ENCODE results near the gene CHMP2B. TPM values are rescaled to one million over a fixed set of nuclear protein-coding genes. Genes with fewer than 3 reads are reported as not detected.

Gene CHMP2B
- total and polyA plus RNA-seq, 9 of the 15 experiments (the other 6 are each of a cell fraction or from before 2014, with no cell fraction given), result 7.4 to 17.7 (median 10.6) TPM

DNA sequence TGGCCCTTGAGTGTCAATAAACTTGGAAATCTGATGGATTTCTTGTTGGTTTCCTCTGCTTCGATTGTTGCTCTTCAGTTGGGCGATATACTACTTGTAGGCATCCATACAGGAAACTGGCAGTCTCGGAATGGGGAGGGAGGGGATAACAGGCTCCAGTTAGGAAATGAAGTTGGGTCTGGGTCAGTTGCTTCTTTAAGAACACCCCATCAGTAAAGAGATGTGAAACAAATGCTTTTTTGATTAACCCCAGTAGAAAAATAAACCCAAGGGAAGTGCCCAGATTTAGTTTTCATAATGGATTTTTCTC, 681 bp downstream of the CHMP2B start (continued):
- TF ChIP-seq, protein P1, sequence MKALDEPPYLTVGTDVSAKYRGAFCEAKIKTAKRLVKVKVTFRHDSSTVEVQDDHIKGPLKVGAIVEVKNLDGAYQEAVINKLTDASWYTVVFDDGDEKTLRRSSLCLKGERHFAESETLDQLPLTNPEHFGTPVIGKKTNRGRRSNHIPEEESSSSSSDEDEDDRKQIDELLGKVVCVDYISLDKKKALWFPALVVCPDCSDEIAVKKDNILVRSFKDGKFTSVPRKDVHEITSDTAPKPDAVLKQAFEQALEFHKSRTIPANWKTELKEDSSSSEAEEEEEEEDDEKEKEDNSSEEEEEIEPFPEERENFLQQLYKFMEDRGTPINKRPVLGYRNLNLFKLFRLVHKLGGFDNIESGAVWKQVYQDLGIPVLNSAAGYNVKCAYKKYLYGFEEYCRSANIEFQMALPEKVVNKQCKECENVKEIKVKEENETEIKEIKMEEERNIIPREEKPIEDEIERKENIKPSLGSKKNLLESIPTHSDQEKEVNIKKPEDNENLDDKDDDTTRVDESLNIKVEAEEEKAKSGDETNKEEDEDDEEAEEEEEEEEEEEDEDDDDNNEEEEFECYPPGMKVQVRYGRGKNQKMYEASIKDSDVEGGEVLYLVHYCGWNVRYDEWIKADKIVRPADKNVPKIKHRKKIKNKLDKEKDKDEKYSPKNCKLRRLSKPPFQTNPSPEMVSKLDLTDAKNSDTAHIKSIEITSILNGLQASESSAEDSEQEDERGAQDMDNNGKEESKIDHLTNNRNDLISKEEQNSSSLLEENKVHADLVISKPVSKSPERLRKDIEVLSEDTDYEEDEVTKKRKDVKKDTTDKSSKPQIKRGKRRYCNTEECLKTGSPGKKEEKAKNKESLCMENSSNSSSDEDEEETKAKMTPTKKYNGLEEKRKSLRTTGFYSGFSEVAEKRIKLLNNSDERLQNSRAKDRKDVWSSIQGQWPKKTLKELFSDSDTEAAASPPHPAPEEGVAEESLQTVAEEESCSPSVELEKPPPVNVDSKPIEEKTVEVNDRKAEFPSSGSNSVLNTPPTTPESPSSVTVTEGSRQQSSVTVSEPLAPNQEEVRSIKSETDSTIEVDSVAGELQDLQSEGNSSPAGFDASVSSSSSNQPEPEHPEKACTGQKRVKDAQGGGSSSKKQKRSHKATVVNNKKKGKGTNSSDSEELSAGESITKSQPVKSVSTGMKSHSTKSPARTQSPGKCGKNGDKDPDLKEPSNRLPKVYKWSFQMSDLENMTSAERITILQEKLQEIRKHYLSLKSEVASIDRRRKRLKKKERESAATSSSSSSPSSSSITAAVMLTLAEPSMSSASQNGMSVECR (CRISPR knock-in tag; IDR thresholded peaks at IDR 0.05), result no peak
- TF ChIP-seq NFYB (IDR thresholded peaks at IDR 0.05; ENCODE audit: extremely low read depth, insufficient read length) (no peak), CREB1 (IDR thresholded peaks at IDR 0.05) (no peak), CREB1 (CRISPR knock-in tag; IDR thresholded peaks at IDR 0.05) (no peak), NUFIP1 (IDR thresholded peaks at IDR 0.05; ENCODE audit: partially characterized antibody) (no peak), CHD1 (IDR thresholded peaks at IDR 0.05; ENCODE audit: low read length) (no peak), RBM14 (IDR thresholded peaks at IDR 0.05; ENCODE audit: borderline replicate concordance, insufficient read depth, low read depth, low read length) (no peak)
- TF ChIP-seq, protein P2, sequence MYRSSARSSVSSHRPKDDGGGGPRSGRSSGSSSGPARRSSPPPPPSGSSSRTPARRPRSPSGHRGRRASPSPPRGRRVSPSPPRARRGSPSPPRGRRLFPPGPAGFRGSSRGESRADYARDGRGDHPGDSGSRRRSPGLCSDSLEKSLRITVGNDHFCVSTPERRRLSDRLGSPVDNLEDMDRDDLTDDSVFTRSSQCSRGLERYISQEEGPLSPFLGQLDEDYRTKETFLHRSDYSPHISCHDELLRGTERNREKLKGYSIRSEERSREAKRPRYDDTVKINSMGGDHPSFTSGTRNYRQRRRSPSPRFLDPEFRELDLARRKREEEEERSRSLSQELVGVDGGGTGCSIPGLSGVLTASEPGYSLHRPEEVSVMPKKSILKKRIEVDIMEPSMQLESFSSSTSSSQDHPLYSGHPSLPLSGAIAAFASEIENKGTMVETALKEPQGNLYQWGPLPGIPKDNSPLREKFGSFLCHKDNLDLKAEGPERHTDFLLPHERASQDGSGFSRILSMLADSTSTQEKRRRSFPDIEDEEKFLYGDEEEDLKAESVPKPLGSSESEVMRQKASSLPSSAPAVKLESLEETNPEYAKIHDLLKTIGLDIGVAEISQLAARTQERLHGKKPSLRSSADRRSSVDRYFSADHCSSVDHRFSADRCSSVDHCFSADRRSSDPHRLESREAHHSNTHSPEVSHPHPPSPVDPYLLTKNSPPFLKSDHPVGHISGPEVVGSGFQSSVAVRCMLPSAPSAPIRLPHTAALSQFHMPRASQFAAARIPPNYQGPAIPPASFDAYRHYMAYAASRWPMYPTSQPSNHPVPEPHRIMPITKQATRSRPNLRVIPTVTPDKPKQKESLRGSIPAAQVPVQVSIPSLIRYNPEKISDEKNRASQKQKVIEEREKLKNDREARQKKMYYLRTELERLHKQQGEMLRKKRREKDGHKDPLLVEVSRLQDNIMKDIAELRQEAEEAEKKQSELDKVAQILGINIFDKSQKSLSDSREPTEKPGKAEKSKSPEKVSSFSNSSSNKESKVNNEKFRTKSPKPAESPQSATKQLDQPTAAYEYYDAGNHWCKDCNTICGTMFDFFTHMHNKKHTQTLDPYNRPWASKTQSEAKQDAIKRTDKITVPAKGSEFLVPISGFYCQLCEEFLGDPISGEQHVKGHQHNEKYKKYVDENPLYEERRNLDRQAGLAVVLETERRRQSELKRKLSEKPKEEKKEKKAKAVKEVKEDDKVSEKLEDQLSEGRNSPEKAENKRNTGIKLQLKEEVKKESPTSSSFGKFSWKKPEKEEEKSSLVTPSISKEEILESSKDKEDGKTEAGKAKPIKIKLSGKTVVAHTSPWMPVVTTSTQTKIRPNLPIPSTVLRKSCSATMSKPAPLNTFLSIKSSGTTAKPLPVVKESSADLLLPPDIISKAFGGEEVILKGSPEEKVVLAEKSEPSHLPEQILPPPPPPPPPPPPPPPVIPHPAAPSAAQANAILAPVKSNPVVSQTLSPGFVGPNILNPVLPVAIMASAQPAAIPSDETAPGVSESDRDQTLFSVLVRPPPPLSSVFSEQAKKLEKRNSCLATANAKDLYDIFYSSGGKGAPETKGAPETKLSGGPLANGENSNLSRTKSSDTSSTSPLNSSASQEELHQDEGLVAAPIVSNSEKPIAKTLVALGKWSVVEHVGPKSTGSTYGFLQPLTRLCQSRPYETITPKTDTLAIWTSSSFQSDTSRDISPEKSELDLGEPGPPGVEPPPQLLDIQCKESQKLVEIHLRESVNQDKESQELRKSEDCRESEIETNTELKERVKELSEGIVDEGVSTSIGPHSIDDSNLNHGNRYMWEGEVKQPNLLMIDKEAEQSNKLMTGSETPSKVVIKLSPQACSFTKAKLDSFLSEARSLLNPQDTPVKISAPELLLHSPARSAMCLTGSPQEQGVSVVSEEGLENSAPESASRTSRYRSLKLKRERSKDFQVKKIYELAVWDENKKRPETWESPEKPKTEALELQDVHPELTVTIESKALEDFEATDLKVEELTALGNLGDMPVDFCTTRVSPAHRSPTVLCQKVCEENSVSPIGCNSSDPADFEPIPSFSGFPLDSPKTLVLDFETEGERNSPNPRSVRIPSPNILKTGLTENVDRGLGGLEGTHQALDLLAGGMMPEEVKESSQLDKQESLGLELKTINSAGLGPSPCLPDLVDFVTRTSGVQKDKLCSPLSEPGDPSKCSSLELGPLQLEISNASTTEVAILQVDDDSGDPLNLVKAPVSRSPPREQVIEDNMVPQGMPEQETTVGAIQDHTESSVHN (IDR thresholded peaks at IDR 0.05; ENCODE audit: borderline replicate concordance in 1 of 2, low read depth in 1 of 2), result no peak
- TF ChIP-seq, protein P3, sequence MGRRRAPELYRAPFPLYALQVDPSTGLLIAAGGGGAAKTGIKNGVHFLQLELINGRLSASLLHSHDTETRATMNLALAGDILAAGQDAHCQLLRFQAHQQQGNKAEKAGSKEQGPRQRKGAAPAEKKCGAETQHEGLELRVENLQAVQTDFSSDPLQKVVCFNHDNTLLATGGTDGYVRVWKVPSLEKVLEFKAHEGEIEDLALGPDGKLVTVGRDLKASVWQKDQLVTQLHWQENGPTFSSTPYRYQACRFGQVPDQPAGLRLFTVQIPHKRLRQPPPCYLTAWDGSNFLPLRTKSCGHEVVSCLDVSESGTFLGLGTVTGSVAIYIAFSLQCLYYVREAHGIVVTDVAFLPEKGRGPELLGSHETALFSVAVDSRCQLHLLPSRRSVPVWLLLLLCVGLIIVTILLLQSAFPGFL (CRISPR knock-in tag; IDR thresholded peaks at IDR 0.05), result no peak

Measured in K562 (cell line).